GM18870 (cell line): ENCODE data around the gene SORCS1.
A peak's percentile ranks its signal among the peaks of the same experiment; 100 is the strongest.
"Not testable (repeated sequence)": the region's sequence is repeated elsewhere in the genome, so short reads cannot be mapped to it uniquely, and the experiment has no call there.

ENCODE experiments used
- ATAC-seq: cut with Tn5 transposase; IDR thresholded peaks from one replicate; pipeline ENCODE4 v1.9.1; 2021; ENCODE audit warnings: moderate library complexity; ENCODE audit not compliant: unreplicated experiment

Gene SORCS1

DNA sequence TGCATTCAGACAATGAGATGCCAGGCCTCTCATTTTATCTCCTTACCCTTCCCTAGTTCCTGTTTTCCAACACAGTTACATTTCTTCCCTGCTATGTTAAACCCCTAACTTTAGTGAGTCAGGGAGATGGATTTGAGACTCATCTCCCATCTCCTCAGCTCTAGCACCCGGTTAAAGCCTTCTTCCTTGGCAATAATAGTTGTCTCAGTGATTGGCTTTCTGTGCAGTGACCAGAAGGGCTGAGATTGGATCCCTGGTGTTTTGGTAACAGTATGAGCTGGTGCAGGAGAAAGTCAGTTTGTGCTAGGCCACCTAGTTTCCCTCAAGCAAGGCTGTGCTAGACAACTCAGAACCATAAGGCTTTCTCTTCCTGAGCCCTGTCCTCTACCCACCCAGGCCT is 212.5 kb downstream of the SORCS1 start:
- no peak for ATAC-seq

DNA sequence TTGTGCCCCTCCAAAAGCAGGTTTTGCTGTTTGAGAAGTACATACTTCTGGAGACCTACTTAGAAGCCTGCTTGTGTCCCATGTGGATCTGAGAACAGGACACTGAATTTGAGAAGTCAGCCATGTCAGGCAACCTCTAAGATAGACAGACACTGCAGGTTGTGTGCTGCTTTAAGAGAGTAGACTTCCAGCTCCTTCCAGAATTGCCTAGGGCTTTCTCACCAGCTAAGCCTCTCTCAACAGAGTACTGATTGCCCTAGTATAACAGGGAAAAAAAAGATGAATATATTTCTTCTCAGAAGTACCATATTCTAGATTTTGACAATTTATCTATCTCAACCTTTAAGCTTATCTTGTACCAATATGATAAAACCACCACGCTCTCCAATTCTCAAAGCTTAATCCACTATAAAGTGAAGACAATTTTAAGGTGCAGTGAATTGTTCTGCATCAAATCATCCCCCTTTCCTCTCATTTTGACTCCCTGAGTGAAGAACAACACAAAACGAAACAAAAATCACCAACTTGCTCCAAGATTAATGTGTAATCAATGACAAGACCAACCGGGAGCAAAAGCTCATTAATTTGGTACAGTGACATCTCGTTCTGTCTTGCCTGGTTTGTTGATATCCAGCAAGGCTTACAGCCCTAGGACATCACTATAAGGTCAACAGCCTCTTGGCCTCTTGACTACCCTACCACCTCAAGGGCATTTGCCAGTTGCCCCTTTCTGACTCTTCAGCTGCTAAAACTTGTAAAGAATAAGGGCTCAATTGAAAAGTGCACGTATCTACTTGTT is 214.6 kb downstream of the SORCS1 start:
- no peak for ATAC-seq

DNA sequence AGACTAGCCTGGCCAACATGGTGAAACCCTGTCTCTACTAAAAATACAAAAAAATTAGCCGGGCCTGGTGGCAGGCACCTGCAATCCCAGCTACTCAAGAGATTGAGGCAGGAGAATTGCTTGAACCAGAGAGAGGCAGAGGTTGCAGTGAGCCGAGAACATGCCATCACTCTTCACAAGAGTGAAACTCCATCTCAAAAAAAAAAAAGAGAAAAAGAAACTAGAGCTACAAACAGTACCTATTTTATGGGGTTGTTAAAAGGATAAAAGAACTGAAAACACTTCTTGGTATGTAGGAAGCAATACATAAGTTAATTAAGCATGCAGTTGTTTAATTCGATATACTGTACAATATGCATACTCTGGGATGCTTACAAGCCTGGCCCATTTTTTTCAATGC is 216.9 kb downstream of the SORCS1 start:
- ATAC-seq, result no peak

DNA sequence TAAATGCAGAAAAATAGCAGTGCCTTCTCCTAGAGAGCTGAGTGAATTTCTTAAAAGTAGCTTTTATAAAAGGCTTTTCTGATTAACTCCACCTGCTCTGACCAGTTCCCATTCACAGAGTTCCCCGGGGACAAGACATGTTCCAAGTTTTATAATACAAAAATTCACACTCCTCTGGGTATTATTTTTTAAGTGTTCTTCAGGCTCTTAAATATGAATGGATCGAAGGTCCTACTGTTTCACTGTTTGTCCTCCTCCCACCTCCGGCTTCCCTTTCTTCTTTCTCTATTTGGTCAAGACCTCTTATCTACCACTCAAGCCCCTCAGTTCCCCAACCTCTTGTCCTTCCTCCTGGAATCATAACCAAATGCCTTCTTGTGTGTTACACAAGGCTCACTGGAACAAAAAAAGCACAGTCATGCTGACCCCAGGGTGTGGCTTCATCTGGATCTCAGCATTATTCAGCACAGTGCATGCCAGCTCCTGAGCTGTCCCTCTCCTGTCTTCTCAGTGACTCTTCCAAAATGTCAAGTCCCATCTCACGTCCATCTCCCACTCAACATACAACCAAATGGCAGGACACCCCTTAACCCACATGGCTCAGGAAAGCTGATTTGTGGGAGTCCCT is 222.4 kb downstream of the SORCS1 start:
- ATAC-seq, result no peak

DNA sequence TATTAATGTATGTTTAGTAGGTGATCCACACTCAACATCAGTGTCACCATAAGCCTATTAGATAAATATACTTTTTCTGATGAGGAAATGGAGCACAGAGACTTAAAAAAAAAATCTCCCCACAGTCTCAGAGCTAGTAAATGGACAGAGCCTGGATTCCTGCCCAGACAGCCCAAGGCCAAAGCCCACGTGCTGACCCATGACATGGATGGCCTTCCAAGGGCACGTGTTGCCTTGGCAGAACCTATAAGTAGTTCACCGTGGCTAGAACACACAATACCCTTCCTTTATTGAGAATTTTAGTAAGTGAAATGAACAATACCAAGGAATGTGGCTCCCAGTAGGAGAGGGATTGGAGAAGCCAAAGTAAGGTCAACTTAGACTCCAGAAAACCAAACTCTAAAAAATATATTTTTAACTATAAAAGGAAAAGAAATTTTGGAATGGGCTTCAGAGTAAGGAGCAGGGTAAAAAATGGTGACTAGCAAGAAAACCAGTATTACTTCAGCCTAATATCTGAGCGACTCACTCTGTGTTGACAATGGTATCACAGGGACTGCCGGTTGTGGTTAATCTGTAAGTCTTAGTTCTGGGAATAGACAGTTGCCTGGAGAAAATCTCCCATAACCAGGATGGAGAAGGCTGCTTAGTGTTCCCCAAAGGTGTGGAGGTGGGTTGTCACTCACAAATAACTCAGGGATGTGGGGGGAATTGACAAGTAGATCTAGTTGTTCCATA is 223.0 kb downstream of the SORCS1 start:
- ATAC-seq, result no peak

DNA sequence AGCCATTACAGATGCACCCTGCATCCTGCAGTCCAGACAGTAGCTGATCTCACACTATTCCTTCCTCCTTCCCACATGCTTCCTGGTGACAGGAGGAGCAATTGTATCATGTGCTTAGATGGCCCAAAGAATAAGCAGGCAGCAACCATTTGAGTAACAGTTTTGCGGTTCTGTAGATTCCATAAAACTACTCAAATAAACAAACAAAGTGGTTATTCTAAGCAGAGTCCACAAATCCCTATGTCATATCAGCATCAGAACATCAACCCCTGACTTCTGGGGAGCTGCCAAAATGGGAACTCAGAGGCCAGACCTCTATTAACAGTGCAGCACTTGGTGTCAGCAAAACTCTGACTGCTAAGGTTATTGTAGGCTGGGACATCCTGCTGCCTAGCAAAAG is 226.0 kb downstream of the SORCS1 start:
- ATAC-seq, result no peak

DNA sequence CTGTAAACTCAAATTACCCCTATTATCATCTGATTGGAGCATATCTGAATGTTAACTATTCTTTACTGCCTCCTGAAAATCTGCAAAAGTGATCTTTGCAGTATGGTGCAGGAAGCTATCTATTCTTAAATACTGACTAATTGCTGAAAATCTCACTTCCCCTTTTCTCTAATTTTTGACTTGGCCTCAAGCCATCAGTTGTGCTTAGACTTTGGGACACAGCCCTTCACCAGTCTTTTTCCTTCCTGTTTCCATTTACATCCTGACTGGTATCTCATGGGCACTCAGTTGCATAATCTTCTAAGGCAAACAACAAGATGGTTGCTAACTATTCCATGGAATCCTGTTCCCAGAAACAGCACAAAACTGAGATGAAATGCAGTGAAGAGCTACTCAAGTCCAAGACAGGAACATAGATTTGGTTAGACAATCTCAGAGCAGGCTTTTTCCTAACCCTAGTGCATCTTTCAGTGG is 228.5 kb downstream of the SORCS1 start:
- peak; percentile 67 for ATAC-seq

DNA sequence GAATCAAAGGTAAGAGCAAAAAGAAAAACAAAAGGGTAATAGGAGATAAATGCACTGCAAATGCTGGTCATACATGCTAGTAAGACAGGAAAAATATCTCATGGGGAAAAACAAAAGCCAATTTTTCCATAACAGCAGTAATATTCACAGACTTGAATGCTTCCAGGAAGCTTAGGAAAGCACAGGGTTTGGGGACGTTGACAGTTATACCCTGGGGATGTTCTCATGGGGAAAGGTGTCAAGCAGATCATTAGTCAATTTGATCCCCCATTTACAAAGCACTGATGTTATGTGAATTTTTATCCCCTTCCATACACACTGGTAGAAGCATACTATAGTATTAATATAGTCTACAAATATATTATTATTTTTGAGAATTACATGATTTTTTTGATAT is 232.7 kb downstream of the SORCS1 start:
- no peak for ATAC-seq

DNA sequence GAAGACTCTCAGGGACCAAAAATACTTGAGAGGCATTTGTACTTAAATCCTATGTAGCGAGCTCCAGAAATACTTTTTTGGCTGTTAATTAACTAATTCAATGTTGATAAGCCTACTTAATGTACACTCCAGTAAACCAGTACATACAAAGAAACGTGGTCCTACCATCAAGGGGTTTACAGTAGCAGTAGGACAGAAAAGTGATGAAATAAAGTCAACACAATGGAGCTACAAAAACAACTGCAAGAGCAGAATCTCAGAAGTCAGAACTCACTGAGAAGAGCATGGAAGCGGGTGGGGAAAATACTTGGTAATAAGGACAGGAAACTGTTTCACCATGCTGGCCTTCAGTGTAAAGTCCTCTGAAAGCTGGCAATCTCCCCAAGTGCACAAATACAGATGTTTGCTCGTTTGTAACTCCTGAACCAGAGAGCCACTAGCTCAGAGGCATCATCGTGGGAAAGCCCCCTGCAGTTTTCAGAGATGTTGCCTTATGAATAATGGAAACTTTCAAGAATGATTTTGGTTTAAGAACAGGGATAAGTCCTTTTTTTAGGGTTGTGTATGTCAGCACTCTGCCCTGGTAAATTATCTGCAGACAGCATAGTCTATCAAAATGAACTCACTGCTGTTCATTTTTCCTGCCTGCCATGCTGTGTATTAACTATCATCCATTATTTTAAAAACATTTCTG is 233.2 kb downstream of the SORCS1 start:
- peak; percentile 69 for ATAC-seq

DNA sequence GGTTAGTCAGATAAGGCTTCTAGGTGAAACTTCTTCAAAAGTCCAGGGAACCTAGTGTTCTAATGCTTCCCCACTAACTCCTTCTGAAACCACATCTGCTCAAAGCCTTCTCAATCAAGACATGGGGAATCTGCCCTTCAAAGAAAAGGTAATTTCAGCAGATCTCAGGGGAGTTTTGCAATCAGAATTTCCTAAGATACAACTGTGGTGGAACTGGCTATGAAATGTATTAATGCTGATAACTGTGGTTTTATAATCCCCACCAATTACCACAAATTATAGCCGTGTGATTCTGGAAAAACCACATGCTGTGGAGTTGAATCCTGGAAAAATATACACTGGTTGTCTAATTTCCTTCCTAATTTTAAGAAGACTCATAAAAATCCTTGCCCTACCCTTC is 233.8 kb downstream of the SORCS1 start:
- no peak for ATAC-seq

DNA sequence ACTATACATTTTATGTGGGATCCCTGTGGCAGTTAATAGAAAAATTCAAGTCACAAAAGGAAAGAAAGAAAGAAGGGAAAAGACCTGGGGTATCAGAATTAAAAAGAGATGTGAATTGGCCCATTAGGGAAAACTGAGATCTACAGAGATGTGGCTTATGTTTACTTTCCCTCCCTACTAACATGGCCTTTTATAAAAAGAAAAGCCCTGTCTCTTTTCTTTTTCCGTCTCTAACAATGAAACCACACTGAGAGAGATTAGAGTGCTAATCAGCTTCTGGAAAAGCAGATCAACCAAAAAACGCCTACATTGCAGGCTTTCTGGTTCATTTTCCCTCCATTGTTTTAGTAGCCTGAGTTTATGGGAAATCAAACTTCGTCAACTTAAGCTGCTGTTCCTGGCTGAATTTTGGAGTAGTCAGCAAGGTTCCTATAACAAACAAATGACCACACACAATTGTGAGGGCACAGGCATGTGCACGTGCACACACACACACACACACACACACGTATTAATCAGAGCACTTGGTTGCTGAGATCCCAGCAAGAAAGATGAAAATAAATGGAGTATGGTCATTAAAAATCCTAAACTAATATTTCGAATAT is 235.1 kb downstream of the SORCS1 start:
- ATAC-seq, result no peak

DNA sequence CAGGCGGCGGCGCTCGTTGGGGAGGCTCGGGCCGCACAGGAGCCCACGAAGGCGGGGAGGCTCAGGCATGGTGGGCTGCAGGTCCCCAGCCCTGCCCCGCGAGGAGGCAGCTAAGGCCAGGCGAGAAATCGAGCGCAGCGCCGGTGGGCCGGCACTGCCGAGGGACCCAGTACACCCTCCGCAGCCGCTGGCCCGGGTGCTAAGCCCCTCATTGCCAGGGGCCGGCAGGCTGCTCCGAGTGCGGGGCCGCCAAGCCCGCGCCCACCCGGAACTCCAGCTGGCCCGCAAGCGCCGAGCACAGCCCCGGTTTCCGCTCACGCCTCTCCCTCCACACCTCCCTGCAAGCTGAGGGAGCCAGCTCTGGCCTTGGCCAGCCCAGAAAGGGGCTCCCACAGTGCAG is 236.4 kb downstream of the SORCS1 start:
- not testable (repeated sequence) for ATAC-seq

DNA sequence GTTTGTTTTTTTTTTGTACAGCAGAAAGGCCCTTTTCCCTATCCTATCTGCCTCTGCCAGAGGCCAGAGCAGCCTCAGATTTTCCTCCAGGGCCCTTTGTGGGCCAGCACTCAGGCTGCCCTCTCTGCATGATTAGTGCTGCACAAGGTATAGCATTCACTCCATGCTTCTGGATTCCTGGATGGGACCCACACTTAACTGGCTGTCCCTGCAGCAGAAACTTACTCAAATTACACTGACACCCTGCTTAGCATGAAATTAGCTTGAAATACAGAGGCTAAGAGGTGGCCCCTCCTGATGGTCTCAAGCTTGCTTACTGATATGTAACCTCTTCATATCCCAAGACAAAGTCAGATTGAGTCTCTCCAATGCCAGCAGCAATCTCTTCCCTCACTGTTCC is 239.3 kb downstream of the SORCS1 start:
- ATAC-seq, result no peak

DNA sequence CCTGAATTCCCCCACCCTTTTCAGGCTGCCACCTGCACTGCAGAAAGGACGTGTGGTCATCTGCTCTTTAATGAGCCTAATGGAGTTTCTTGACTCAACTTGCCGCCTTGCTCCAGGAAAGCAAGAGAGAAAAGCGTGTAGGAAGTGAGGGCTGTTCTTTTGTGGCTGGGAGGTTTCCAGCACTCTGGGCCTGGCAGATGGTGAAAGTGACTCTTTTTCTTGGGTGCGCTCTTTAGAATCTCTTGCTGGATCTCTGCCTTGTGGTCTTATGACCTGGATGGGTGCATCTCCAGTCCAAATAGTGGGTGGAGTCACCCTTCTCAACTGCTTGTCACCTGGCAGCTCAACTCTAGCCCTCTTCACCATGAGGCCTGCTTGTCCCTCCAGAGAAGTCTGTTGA is 244.0 kb downstream of the SORCS1 start:
- ATAC-seq, result no peak

DNA sequence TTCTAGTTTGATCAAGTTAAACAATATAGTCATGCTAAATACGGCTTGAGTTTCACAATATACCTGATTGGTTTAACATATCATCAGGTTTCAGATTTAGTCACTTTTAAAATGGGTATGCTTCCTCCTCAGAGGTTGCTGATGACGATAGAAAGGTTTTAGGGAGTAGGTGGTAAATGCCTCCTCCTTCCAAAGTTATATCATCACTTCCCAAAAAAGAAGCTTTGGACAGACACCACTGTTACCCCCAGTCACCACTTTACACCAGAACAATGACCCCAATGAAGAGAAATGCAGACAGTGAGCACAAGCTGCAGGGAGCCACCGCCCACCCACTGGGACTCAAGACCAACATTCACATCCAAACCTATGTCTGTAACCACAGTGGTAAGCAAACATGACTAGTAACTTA is 244.6 kb downstream of the SORCS1 start:
- peak; percentile 87 for ATAC-seq

DNA sequence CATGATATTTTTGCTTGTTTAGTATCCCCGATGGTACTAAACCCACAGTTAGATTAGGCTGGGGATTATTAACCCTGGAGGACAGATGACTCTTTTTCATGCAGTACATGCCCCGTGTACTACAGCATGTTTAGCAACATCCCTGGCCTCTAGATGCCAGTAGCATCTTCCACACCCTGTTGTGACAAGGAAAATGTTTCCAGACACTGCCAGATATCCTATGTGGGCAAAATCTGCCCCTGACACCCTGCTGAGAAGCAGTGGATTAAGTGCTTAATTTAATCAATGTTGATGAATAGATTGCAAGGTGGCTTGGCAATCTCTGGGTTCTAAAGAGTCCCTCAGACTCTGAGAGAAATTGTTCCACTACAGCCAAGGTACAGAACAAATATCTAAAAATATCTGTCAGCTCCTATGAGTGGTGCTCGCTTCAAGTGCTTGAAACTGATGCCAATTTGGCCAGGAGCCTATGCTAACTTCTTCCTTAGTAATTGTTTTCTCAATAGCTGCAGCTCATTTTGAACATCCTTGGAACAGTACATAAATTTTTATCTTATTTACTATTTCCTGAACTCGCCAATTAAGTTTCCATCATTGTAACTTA is 247.0 kb downstream of the SORCS1 start:
- ATAC-seq, result no peak

DNA sequence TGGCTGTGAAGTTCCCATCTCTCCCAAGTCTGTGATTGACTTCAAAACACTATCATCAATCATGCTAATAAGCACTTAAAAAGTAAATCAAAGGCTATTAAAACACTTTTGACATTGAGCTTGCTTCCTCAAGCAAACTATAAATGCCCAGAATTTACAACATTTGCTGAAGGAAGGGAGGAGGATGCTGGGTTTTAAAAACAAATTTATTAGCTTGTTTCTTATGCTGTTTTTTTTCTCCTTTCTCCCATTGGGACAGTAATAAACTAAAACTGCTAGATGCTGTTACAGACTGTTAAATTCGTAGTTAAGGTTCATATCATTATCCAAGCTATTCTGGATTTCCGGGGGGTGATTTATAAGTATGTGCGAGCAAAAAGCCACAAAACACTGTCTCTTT is 250.5 kb downstream of the SORCS1 start:
- no peak for ATAC-seq

DNA sequence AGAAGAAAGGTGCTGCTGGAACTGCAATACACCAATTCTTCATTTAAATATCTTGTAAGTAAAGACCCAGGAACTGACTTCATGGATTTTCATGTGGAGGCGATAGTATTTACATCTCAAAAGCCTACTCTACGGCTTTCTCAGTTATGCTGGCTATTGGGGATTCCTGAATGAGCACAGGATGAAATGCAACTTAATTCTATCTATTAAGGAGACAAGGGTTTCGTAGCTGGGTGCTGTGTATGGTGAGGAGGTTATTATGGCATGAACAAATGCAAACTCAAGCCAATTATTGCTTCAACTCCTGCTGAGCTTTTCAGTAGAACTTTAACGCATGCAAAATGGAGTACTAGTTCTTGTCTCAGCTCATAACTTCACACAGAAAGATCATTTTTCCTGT is 251.2 kb downstream of the SORCS1 start:
- ATAC-seq, result no peak

DNA sequence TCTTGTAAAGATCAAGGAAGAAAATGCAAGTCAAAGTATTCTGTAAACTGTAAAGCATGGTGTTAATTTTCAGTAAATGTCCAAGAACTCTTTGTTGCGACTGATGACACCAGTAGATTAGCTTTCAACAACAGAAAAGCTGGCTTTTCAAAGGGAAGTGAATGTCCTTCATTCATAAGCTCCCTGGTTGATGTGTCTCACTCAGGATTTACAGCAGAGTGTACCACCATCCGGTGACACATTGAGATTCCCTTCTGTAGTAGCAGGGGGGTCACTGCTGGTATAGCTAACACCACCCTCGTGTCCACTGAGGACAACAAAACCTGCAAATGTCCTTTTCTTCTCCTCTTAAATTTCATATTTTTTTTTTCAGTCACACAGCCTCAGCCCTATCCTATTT is 253.4 kb downstream of the SORCS1 start:
- no peak for ATAC-seq

DNA sequence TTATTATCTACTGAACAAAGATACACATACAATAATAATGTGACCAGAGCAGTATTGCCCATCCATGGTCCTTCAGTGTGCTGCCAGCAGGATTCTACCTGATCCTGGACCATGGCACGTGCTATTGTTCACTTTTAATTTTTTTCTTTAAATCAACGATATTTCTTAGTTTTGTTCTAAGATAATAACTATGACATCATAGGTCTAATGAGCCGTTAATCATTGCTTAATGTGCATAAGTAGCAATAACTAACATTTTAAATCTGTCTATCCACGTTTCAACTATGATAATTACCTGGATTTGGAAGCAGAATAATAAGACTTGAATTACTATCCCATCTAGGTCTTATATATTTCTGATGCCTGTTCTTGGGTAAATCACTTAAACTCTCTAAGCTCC is 253.8 kb downstream of the SORCS1 start:
- ATAC-seq, result no peak

DNA sequence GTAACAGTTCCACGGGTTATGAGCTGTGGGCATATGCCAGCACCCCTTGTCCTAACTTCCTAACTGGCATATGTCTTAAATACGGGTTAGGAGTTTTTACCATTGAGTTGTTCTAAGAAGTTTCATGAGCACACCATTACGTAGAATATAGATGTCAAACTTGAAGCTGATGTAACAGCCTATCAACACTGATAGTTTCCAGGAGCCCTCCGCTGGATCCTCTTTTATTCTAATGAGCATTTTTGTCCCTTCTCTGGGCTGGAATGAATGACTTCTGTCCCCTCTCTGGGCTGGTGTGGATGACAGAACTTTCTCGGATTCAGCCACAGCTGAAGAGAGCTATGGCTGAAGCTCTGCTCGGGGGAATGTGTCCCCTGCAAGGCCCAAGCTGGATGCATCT is 256.3 kb downstream of the SORCS1 start:
- ATAC-seq, result no peak
